Vagina (tissue), 2 donors: ENCODE results near the gene ENTREP1.

Source experiments
- POLR2A ChIP-seq, 2 donors: fragments of 450-650 bp; IDR thresholded peaks; one replicate each; pipeline ENCODE4 v1.6.1; 2017; ENCODE audit warnings: antibody characterized with exemption in 2 of 2, mild to moderate bottlenecking in 2 of 2, moderate library complexity in 2 of 2
- POLR2AphosphoS5 ChIP-seq, 2 donors: sonication (generic); formaldehyde crosslinking; IDR thresholded peaks; one replicate each; pipeline ENCODE4 v1.9.0; 2017; ENCODE audit warnings: antibody characterized with exemption in 2 of 2, mild to moderate bottlenecking in 2 of 2, low read depth in 1 of 2; ENCODE audit not compliant: insufficient read depth in 1 of 2
- TF ChIP-seq, protein P1 (sequence below), 3 experiments: fragments of 450-650 bp in 2 of 3; fragments of 200-600 bp in 1 of 3; sonication (generic) in 1 of 3; IDR thresholded peaks; one replicate each; pipeline ENCODE4 v1.5.1; 2017 to 2019; ENCODE audit warnings: antibody characterized with exemption in 3 of 3, mild to moderate bottlenecking in 2 of 3, moderate library complexity in 2 of 3

DNA sequence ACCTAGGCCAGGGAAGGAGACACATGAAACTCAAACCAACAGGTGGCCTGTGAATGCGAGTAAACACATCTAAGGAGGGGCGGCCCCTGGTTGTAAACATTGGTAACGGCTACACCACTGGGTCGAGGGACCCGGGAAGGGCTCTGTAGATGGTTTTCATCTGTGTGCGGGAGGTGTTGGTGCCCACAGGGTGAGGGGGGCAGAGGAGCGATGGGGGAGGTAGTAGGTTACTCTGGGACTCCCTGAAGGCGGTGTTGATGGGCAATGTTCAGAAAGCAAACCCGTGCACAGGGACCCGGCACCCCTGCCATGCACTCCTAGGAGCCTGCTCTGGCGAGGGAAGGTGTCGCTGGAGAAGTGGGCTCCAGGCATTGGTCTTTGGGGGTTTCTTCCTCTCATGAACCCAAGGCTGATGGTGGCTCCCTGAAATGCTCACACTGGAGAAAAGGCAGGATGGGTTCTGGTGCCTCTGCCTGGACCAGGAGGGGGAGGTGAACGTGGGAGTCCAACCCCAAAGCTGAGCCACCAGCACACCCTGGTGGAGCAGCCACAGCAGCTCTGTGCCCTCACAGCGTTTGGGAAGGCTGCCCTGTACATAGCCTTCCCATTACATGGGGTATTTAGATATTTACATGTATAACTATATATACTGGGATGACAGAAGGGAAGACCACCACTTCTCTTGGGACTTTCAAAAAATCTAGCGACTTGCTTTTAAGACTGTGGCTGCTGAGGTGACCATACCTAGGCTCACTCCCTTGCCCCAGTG is 103.2 kb downstream of the ENTREP1 start:
- TF ChIP-seq, protein P1, sequence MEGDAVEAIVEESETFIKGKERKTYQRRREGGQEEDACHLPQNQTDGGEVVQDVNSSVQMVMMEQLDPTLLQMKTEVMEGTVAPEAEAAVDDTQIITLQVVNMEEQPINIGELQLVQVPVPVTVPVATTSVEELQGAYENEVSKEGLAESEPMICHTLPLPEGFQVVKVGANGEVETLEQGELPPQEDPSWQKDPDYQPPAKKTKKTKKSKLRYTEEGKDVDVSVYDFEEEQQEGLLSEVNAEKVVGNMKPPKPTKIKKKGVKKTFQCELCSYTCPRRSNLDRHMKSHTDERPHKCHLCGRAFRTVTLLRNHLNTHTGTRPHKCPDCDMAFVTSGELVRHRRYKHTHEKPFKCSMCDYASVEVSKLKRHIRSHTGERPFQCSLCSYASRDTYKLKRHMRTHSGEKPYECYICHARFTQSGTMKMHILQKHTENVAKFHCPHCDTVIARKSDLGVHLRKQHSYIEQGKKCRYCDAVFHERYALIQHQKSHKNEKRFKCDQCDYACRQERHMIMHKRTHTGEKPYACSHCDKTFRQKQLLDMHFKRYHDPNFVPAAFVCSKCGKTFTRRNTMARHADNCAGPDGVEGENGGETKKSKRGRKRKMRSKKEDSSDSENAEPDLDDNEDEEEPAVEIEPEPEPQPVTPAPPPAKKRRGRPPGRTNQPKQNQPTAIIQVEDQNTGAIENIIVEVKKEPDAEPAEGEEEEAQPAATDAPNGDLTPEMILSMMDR (IDR thresholded peaks at IDR 0.05), result no peak
- no peak for TF ChIP-seq POLR2A (IDR thresholded peaks at IDR 0.05)
- no peak for TF ChIP-seq POLR2AphosphoS5 (IDR thresholded peaks at IDR 0.05; ENCODE audit: insufficient read depth in 1 of 2, low read depth in 1 of 2)
